ENCODE measurements around the gene SELENOH.
"Not testable (repeated sequence)": the region's sequence is repeated elsewhere in the genome, so short reads cannot be mapped to it uniquely, and the experiment has no call there.

The SELENOH gene

GRCh38 chr11:57709802-57710367 is 31.4 kb upstream of the SELENOH start:
- H3K4me3 ChIP-seq (ENCODE audit: low read depth, low read length) = no peak overlapping the region
- no peak for DNase-seq (ENCODE audit: low read depth)
- no peak for TF ChIP-seq CTCF (IDR thresholded peaks at IDR 0.05; ENCODE audit: low read depth, low read length, missing control alignments)

GRCh38 chr11:57711414-57712255 is 29.7 kb upstream of the SELENOH start, which contains the start of gene MED19:
Gene MED19, minus strand, starts transcription at chr11:57712215. Its CDS starts 36 bp downstream, at chr11:57712179.
- TF ChIP-seq CTCF (IDR thresholded peaks at IDR 0.05; ENCODE audit: low read depth, low read length, missing control alignments) = no peak
- peak within 1 kb of the TSS; percentile 82 for H3K4me3 ChIP-seq (ENCODE audit: low read depth, low read length)
- peak; percentile 77 for DNase-seq (ENCODE audit: low read depth)

GRCh38 chr11:57712256-57713150 is 28.8 kb upstream of the SELENOH start, which contains the start of gene TMX2:
Gene TMX2, plus strand, starts transcription at chr11:57712593. Its CDS starts 26 bp downstream, at chr11:57712619.
- no peak for TF ChIP-seq CTCF (IDR thresholded peaks at IDR 0.05; ENCODE audit: low read depth, low read length, missing control alignments)
- peak; percentile 99 for DNase-seq (ENCODE audit: low read depth)
- peak within 1 kb of the TSS; percentile 82 for H3K4me3 ChIP-seq (ENCODE audit: low read depth, low read length)

- no peak for DNase-seq (ENCODE audit: low read depth)
- peak overlapping the region; percentile 82 for H3K4me3 ChIP-seq (ENCODE audit: low read depth, low read length)
- no peak for TF ChIP-seq CTCF (IDR thresholded peaks at IDR 0.05; ENCODE audit: low read depth, low read length, missing control alignments)
These were observed 27.5 kb upstream of the SELENOH start for GRCh38 chr11:57713835-57714234.

- not testable (repeated sequence) for H3K4me3 ChIP-seq (ENCODE audit: low read depth, low read length); DNase-seq (ENCODE audit: low read depth)
These were observed 24.6 kb upstream of the SELENOH start for GRCh38 chr11:57716726-57717125.

- no peak overlapping the region for H3K4me3 ChIP-seq (ENCODE audit: low read depth, low read length)
- TF ChIP-seq CTCF (IDR thresholded peaks at IDR 0.05; ENCODE audit: low read depth, low read length, missing control alignments) = no peak
- no peak for DNase-seq (ENCODE audit: low read depth)
These were observed 14.1 kb upstream of the SELENOH start for GRCh38 chr11:57727185-57727584.

- TF ChIP-seq CTCF (IDR thresholded peaks at IDR 0.05; ENCODE audit: low read depth, low read length, missing control alignments) = no peak
- no peak for DNase-seq (ENCODE audit: low read depth)
- H3K4me3 ChIP-seq (ENCODE audit: low read depth, low read length) = no peak overlapping the region
These were observed 12.5 kb upstream of the SELENOH start for GRCh38 chr11:57728829-57729228.

Data from GM12864 (cell line).